A673 (cell line): ENCODE data around the gene GRHL1. TPM values are rescaled to one million over a fixed set of nuclear protein-coding genes. Genes with fewer than 3 reads are reported as not detected.

Experiments
- BruUV-seq: library from RNA; stranded (reverse); fragments of 400-500 nt; replicated peaks from 2 replicates; lab custom pipeline; 2021; lab: Mats Ljungman, UMichigan
- CTCF ChIA-PET: fragments of 300-600 bp; sonication (Branson Sonifier 250); formaldehyde crosslinking; loops from one replicate; lab custom pipeline; 2022; ENCODE audit warnings: antibody characterized with exemption; lab: Charles Lee
- POLR2A ChIA-PET: fragments of 300-600 bp; sonication (Branson Sonifier 250); formaldehyde crosslinking; loops from one replicate; lab custom pipeline; 2022; ENCODE audit warnings: antibody characterized with exemption; ENCODE audit not compliant: low non-redundant PET; lab: Charles Lee
- DNase-seq: peaks from one replicate; pipeline ENCODE4 v3.0.0-alpha.2; 2015; ENCODE audit warnings: low spot score
- H3K27ac ChIP-seq: fragments of 200-600 bp; sonication (generic); 2 replicates; pipeline ENCODE4 v1.5.1; 2016; ENCODE audit warnings: mixed run types, low read depth, mild to moderate bottlenecking, mixed read lengths, antibody characterized with exemption, low read length; ENCODE audit not compliant: poor library complexity, severe bottlenecking
- H3K27me3 ChIP-seq: fragments of 200-600 bp; sonication (generic); replicated peaks from 2 replicates; pipeline ENCODE4 v1.6.1; 2017; ENCODE audit warnings: mixed run types, low read depth, mild to moderate bottlenecking, mixed read lengths, antibody characterized with exemption, low read length; ENCODE audit not compliant: insufficient read depth, poor library complexity
- H3K36me3 ChIP-seq: fragments of 200-600 bp; sonication (generic); 2 replicates; pipeline ENCODE4 v1.6.1; 2016; ENCODE audit warnings: mixed run types, mild to moderate bottlenecking, mixed read lengths, antibody characterized with exemption, low read length; ENCODE audit not compliant: insufficient read depth, poor library complexity, severe bottlenecking
- H3K4me1 ChIP-seq: fragments of 200-600 bp; sonication (generic); 2 replicates; pipeline ENCODE4 v1.6.1; 2017; ENCODE audit warnings: mixed run types, mild to moderate bottlenecking, mixed read lengths, antibody characterized with exemption, low read length; ENCODE audit not compliant: insufficient read depth, poor library complexity, severe bottlenecking
- H3K4me3 ChIP-seq: fragments of 200-600 bp; sonication (generic); 2 replicates; pipeline ENCODE4 v1.5.1; 2016; ENCODE audit warnings: low read depth, mixed run types, mild to moderate bottlenecking, mixed read lengths, low read length; ENCODE audit not compliant: poor library complexity, severe bottlenecking
- H3K9me3 ChIP-seq: fragments of 200-600 bp; sonication (generic); 2 replicates; pipeline ENCODE4 v1.6.1; 2016; ENCODE audit warnings: mixed run types, low read depth, mild to moderate bottlenecking, mixed read lengths, antibody characterized with exemption, low read length; ENCODE audit not compliant: poor library complexity, severe bottlenecking
- CTCF ChIP-seq: fragments of 300-800, 200-600 bp; sonication (generic); conservative IDR thresholded peaks from 2 replicates; pipeline ENCODE4 v1.5.1; 2017; ENCODE audit warnings: low read depth, mild to moderate bottlenecking, antibody characterized with exemption, low read length, moderate library complexity, mixed read lengths
- EZH2 ChIP-seq: fragments of 200-600 bp; sonication (generic); IDR thresholded peaks from 2 replicates; pipeline ENCODE4 v1.6.1; 2017; ENCODE audit warnings: borderline replicate concordance, low read depth, mild to moderate bottlenecking, mixed read lengths, antibody characterized with exemption, low read length; ENCODE audit not compliant: poor library complexity, severe bottlenecking
- intact Hi-C: fragments of 100-400 bp; cut with micrococcal nuclease; formaldehyde crosslinking; loops from one replicate; pipeline ENCODE4 v1.10.0; 2022; ENCODE audit not compliant: unreplicated experiment
- total RNA-seq: library from RNA; stranded (reverse); gene quantifications from 2 replicates; pipeline ENCODE4 v1.2.3, GENCODE V29; 2021

The GRHL1 gene
- total RNA-seq, 1 experiment from 2014 or later: 0.13 TPM

GRCh38 chr2:10035053-10035422 lies 83.5 kb downstream of the GRHL1 start:
- Histone ChIP-seq H3K4me1 (no peaks in the 10 kb centered on the region), H3K36me3 (no peaks in the 10 kb centered on the region), H3K9me3 (no peaks in the 10 kb centered on the region), H3K4me3 (no peak overlapping the region), H3K27ac (no peak overlapping the region), H3K27me3 (no peaks in the 10 kb centered on the region)
- POLR2A ChIA-PET: no interaction called here
- BruUV-seq: no TSS peak
- DNase-seq: no peak
- CTCF ChIA-PET: no interaction called here
- TF ChIP-seq CTCF (no peak), EZH2 (no peak)
- intact Hi-C loops: no loop called here

- H3K4me3 ChIP-seq: no peak overlapping the region
- ChIA-PET POLR2A (no interaction called here), CTCF (no interaction called here)
- H3K36me3 ChIP-seq: no peaks in the 10 kb centered on the region
- TF ChIP-seq CTCF: no peak
- DNase-seq: no peak
- no peaks in the 10 kb centered on the region for H3K27me3 ChIP-seq
- H3K27ac ChIP-seq: no peak overlapping the region
- BruUV-seq: no TSS peak
- no peaks in the 10 kb centered on the region for H3K4me1 ChIP-seq
- intact Hi-C loops: no loop called here
- no peaks in the 10 kb centered on the region for H3K9me3 ChIP-seq
Measured at GRCh38 chr2:10035633-10036032, 84.1 kb downstream of the GRHL1 start.

GRCh38 chr2:10036095-10036884 lies 84.8 kb downstream of the GRHL1 start:
- TF ChIP-seq CTCF: peak; percentile 59
- TF ChIP-seq EZH2: no peak
- Histone ChIP-seq H3K9me3 (no peaks in the 10 kb centered on the region), H3K4me3 (no peak overlapping the region), H3K36me3 (no peaks in the 10 kb centered on the region), H3K4me1 (no peaks in the 10 kb centered on the region), H3K27me3 (no peaks in the 10 kb centered on the region), H3K27ac (no peak overlapping the region)
- BruUV-seq: no TSS peak
- intact Hi-C loops: no loop called here
- POLR2A ChIA-PET: no interaction called here
- peak; percentile 34 for DNase-seq
- CTCF ChIA-PET: no interaction called here
